Suprapubic skin (tissue), 3 donors: ENCODE results near the gene PARVG.

ENCODE experiments used
- POLR2A ChIP-seq, 2 donors: fragments of 450-650 bp; IDR thresholded peaks; one replicate each; pipeline ENCODE4 v1.6.1; 2017; ENCODE audit warnings: antibody characterized with exemption in 2 of 2, mild to moderate bottlenecking in 2 of 2, moderate library complexity in 2 of 2
- TF ChIP-seq, protein P1 (sequence below), 2 donors: fragments of 200-600 bp in 1 of 2; fragments of 450-650 bp in 1 of 2; sonication (generic) in 1 of 2; IDR thresholded peaks; one replicate each; pipeline ENCODE4 v1.5.1; 2016 to 2019; ENCODE audit warnings: antibody characterized with exemption in 2 of 2, mild to moderate bottlenecking in 1 of 2, moderate library complexity in 1 of 2

GRCh38 chr22:44147821-44148574 lies 32.7 kb upstream of the PARVG start:
- TF ChIP-seq, protein P1, sequence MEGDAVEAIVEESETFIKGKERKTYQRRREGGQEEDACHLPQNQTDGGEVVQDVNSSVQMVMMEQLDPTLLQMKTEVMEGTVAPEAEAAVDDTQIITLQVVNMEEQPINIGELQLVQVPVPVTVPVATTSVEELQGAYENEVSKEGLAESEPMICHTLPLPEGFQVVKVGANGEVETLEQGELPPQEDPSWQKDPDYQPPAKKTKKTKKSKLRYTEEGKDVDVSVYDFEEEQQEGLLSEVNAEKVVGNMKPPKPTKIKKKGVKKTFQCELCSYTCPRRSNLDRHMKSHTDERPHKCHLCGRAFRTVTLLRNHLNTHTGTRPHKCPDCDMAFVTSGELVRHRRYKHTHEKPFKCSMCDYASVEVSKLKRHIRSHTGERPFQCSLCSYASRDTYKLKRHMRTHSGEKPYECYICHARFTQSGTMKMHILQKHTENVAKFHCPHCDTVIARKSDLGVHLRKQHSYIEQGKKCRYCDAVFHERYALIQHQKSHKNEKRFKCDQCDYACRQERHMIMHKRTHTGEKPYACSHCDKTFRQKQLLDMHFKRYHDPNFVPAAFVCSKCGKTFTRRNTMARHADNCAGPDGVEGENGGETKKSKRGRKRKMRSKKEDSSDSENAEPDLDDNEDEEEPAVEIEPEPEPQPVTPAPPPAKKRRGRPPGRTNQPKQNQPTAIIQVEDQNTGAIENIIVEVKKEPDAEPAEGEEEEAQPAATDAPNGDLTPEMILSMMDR (IDR thresholded peaks at IDR 0.05), result no peak
- TF ChIP-seq POLR2A (IDR thresholded peaks at IDR 0.05), result no peak
